Activated CD8-positive, alpha-beta memory T cell treated with anti-CD3 and anti-CD28 coated beads for 36 hours (primary cell): Measurements from ENCODE around the gene TCOF1. TPM values are rescaled to one million over a fixed set of nuclear protein-coding genes. Genes with fewer than 3 reads are reported as not detected.

Experiments used
- CTCF ChIA-PET: fragments of 350-600 bp; sonication (Branson Sonifier 250); formaldehyde crosslinking; loops from one replicate; lab custom pipeline; 2021; ENCODE audit warnings: antibody characterized with exemption; lab: Charles Lee
- POLR2A ChIA-PET: fragments of 350-600 bp; sonication (Branson Sonifier 250); formaldehyde crosslinking; loops from one replicate; lab custom pipeline; 2021; ENCODE audit warnings: antibody characterized with exemption; lab: Charles Lee
- total RNA-seq, 2 experiments: library from RNA; stranded (reverse); gene quantifications; one replicate each; pipeline ENCODE4 v1.2.3, GENCODE V29; 2021

TCOF1 gene
- total RNA-seq, 2 experiments from 2014 or later = 127 to 134 TPM

DNA sequence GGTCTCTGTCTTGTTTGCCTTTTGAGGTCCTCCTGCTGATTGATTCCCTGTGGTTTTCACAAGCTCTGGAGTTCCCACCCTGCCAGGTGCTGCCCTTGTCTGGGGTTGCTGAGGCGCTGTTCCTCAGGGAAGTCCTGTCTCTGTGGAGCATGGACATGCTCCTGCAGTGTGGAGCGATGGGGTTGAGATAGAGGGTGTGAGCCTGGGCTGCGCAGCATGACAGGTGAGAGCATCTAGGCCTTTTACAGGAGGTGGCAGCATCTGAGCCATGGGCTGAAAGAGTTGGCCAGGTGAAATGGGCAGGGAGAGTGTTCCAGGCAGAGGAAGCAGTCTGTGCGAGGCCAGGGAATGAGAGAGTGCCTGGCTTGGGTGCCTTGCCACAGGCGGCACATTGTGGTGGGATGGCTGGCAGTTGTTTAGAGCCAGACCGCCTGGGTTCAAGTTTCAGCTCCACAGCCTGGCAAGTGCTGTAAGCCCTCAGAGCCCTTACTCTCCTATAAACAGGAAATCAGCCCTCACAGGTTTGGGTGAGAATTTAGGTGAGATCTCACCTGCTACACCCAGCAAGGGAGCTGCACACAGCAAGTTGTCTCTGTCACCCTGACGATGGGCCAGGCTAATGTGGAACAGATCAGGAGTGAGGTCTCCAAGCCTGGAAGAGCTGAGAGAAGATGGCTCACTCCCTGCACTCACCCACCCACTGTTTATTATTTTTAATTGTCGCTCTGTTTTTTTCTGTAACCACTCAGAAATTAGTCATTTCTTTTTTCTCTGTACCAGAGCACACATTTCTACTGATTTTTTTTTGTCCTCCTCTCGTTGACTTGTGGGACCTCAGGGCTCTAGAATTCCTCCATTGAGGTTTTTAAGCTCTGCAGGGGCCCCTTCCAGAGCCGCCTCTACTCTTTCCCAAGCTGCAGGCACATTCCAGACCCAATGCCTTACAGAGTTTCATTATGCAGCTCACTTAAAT lies 19.6 kb downstream of the TCOF1 start:
- ChIA-PET POLR2A (no interaction called here), CTCF (interaction anchor here (0.7 to 1.5 kb wide), 3 partner anchors 10 to 58 kb away, joined by 3 to 5 read pairs (median 4); no protein-coding TSS in a partner anchor)

DNA sequence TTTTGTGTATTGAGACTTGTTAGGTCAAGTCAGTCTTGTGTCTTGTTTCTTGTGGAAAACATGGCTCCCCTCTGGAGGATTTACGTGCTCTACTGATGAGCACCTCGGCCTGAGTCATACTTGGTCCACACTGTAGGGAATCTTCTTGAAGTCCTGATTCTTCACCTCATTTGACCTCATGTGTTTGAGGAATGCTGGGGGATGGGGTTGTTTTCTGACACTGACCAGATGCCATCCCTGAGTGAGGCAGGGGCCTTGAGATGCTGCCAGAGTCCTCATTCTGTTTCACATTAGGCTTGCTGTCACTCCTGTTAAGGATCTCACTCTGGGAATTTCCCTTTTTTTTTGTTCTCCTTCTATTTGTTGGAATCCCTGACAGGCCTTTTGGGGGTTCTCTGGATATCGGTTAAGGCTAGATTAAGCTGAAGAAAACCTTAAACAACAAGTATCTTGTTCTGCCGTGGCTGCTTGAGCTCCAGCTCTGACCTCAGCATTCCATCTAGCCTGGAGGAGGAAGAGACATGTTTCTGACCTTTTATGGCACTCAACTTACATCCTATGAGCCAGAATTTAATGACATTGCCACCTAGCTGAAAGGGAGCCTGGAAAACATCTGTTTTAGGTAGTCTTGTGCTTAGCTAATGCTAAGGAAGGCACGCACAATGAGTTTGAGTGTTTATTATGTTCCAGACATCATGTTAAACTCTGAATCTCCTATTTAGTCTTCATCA lies 20.6 kb downstream of the TCOF1 start:
- CTCF ChIA-PET = interaction anchor here (1.1 kb wide), 1 partner anchor 27 kb away, joined by 5 read pairs; no protein-coding TSS in a partner anchor
- POLR2A ChIA-PET = no interaction called here

DNA sequence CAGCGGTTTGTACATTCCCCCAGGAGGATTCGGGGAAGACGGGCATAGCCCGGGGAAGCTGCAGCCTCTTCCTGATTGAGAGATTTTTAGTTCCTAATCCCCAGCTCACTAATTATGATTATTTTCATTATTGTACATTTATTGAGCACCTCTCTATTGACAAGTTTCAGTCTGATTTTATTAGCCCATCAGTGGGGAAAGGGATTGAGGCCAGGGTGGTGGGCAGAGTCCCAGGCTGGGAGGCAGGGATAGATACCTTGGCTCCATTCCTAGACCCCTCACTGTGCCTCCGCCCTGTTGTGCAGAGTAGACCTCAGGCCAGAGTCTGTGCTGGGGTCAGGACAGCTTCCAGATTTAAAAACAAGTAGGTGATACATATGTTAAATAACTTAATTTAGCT lies 27.2 kb downstream of the TCOF1 start:
- ChIA-PET CTCF (no interaction called here), POLR2A (no interaction called here)

DNA sequence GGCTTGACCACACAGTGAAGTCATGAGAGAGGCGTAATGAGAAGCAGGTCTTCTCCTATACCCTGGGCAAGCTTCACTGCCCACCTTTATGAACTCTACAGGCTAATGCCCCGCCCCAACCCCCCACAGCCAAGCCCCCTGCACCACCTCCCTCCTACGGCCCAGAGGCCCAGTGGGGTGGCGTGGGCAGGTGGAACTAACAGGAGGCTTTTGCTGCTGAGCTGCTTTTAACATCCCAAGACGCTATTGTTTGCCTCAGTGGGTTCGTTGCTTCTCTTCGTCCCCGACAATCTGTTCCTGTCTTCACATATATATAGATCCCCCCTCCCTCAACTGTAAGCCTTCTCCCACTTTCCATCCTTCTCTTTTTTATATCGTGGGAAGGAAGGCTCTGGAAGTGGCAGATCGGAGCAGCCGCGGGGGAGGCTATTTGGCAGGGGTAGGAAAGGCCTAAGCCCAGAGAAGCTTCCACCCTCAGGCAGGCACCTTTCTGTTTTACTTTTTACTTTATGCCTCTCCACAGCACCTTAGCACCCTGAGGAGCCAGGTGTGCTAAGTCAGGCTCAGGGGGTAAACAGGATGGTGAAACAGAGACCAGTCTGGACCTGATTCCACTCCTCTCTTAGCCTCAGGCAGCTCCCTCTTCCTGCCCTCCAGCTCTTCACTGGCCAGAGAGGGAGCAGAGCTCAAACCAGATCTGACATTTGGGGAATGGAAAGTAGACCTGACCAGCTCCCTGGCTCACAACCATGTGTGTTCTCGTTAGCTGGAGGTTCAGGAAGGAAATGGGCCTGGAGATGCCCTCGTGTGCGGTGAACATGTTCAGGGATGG lies 28.7 kb downstream of the TCOF1 start:
- ChIA-PET CTCF (interaction anchor here (0.5 kb wide), 1 partner anchor 44 kb away, joined by 3 read pairs; no protein-coding TSS in a partner anchor), POLR2A (interaction anchor here (0.8 kb wide), 1 partner anchor 9 kb away, joined by 3 read pairs; no protein-coding TSS in a partner anchor)

DNA sequence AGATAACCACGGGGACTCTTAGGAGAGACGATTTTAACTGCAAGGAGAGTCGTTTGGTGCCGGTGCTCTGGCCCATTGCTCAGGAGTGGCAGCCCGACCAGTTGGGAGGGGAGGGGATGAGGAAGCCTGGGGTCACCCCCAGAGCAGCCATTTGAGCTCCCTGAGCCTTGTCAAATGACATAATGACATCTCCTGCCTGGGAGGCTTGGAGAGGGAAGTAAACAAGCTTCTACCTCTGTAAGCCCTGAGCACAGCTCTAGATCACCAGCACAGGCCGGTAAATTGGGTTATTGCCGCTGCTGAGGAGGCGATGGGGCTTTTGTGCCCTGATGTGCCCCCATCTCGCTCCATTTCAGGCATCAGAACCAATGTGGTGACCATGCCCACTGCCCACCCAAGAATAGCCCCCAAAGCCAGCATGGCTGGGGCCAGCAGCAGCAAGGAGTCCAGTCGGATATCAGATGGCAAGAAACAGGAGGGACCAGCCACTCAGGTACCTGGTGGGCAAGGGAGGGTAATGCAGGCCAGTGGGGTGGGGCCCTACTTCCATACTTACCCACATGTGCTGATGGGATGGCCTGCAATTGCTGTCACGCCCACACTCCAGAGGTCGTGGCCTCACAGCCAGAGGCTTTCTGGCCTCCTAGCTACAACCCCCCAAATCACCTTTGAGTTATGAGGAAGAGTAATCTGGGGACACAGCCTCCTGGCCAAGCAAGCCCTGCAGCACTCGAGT lies 32.2 kb downstream of the TCOF1 start:
- POLR2A ChIA-PET = no interaction called here
- CTCF ChIA-PET = no interaction called here

DNA sequence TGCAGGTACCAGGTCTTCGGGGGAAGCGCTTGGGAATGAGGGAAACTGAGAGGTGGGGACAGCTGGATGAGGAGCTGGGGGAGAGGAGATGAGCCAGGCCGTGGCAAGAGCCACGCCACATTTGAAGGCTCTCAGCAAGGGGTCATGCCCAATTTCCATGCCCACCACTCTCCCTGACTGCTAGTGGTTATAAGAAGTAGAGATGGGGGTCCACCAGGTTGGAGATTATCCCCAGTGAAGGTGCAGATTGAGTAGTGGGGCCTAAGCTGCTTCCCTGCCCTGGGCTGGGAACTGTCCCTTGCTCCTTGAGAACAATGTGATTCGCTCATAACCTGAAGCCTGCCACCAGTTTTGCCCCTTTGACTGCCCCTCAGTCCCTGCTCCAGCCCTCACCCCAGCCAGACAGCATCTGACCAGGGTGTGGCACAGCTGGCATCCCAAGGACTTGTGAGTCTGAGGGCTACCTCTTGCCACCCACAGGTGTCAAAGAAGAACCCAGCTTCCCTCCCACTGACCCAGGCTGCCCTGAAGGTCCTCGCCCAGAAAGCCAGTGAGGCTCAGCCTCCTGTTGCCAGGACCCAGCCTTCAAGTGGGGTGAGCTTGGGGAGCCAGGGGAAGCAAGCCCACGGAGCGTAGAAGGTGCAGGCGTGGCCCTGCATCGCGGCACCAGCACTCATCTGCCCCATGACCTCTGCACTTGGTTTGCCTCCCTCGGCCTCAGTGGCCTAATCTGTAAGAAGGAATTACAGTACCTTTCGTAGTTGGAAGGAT lies 33.8 kb downstream of the TCOF1 start:
- CTCF ChIA-PET = interaction anchor here (1.7 kb wide), 1 partner anchor 9 kb away, joined by 6 read pairs; no protein-coding TSS in a partner anchor

DNA sequence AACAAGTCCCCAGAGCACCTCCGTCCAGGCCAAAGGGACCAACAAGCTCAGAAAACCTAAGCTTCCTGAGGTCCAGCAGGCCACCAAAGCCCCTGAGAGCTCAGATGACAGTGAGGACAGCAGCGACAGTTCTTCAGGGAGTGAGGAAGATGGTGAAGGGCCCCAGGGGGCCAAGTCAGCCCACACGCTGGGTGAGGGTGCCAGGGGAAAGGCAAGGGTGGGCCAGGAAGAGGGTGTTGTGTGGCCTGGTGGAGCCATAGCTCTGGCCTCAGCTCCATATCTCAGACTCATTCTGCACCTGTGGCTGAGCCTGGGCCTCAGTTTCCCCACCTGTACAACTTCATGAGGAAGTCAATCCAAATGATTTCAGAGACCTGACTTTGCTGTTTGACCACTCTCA lies 34.5 kb downstream of the TCOF1 start:
- ChIA-PET CTCF (interaction anchor here (1.7 kb wide), 1 partner anchor 9 kb away, joined by 6 read pairs; no protein-coding TSS in a partner anchor), POLR2A (no interaction called here)

More for the DNA sequence above, 33.8 kb downstream of the TCOF1 start:
- POLR2A ChIA-PET = no interaction called here

GRCh38 chr5:150392680-150393079 lies 35.2 kb downstream of the TCOF1 start:
- ChIA-PET CTCF (no interaction called here), POLR2A (no interaction called here)

DNA sequence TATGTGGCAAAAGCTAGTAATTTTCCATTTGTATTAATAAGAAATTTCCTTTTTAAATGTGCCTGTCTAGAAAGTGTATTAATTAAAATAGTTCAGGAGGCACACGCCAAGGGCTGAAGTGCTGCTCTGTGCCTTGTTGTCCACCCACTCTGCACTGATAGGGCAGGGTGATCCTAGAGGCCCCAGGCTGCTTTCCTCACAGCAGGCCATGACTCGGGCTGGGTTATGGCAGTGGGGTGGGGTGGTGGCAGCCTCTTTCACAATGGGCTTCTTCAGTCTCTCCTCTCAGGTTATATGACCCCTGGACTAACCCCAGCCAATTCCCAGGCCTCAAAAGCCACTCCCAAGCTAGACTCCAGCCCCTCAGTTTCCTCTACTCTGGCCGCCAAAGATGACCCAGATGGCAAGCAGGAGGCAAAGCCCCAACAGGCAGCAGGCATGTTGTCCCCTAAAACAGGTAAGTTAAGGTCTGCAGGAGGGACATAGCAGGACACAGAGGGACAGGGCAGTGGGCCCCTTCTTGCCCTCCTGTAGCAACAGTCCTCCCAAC lies 35.7 kb downstream of the TCOF1 start:
- ChIA-PET POLR2A (no interaction called here), CTCF (no interaction called here)

DNA sequence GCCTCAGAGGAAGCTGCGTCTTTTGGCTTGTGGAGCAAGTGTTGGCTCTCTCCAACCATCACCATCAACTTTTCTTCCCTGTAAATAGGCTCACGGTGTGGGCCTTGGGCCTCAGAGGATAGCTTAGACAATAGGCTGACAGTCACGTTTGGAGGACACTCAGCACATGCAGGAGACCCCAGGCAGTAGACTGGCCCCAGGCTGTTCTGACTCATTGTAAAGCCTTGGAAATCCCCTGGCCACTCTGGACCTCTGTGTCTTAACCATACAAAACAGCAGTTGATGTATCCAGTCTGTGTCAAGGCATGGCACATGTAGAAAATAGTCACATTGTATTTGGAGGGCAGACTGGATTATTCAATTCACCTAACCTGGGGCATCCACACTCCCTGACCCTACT lies 36.6 kb downstream of the TCOF1 start:
- CTCF ChIA-PET = no interaction called here
- POLR2A ChIA-PET = no interaction called here

DNA sequence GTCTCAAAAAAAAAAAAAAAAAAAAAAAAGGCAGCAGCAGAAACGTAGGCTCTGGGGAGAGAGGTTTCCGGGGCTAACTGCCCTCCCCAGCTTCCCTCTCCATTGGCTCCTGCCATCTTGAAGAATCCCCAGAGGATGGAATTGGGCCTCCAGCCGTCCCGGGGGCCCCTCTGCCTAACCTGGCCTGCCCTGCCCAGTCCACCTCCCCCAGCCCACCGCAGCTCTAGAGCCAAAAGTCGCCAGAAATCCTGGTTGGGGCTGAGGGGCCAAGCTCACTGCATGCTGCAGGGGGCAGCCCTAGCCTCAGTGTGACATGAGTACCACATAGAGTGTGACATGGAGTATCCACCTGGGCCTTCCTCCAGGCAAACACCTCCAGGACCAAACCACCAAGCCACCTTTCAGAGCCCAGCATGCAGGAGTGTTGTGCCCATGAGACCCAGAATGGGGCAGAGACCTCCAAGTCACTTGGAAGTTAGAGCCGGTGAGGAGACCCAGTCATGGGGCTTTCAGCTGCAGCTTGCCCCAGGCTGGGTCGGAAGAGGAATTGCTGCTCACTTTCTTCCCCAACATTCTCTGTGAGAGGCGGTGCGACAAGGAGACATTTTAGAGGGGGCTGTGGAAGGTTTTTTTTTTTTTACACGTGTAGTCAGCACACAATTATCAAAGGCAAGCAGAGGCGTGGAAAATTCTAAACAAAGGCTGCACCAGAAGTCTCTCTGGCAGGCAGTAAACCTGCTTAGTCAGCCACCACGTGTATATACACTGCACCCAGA lies 37.6 kb downstream of the TCOF1 start:
- POLR2A ChIA-PET = interaction anchor here (0.6 kb wide), 1 partner anchor 9 kb away, joined by 3 read pairs; no protein-coding TSS in a partner anchor

GRCh38 chr5:150395688-150395975 lies 38.1 kb downstream of the TCOF1 start:
- CTCF ChIA-PET = no interaction called here
- POLR2A ChIA-PET = interaction anchor here (0.6 kb wide), 1 partner anchor 9 kb away, joined by 3 read pairs; no protein-coding TSS in a partner anchor

More for the DNA sequence above, 37.6 kb downstream of the TCOF1 start:
- CTCF ChIA-PET = interaction anchor here (0.9 kb wide), 1 partner anchor 26 kb away, joined by 3 read pairs; no protein-coding TSS in a partner anchor

DNA sequence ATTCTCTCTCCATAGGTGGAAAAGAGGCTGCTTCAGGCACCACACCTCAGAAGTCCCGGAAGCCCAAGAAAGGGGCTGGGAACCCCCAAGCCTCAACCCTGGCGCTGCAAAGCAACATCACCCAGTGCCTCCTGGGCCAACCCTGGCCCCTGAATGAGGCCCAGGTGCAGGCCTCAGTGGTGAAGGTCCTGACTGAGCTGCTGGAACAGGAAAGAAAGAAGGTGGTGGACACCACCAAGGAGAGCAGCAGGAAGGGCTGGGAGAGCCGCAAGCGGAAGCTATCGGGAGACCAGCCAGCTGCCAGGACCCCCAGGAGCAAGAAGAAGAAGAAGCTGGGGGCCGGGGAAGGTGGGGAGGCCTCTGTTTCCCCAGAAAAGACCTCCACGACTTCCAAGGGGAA lies 38.8 kb downstream of the TCOF1 start:
- ChIA-PET POLR2A (no interaction called here), CTCF (interaction anchor here (0.9 to 4.1 kb wide), 2 partner anchors 22 to 38 kb away, joined by 3 to 25 read pairs; no protein-coding TSS in a partner anchor)

DNA sequence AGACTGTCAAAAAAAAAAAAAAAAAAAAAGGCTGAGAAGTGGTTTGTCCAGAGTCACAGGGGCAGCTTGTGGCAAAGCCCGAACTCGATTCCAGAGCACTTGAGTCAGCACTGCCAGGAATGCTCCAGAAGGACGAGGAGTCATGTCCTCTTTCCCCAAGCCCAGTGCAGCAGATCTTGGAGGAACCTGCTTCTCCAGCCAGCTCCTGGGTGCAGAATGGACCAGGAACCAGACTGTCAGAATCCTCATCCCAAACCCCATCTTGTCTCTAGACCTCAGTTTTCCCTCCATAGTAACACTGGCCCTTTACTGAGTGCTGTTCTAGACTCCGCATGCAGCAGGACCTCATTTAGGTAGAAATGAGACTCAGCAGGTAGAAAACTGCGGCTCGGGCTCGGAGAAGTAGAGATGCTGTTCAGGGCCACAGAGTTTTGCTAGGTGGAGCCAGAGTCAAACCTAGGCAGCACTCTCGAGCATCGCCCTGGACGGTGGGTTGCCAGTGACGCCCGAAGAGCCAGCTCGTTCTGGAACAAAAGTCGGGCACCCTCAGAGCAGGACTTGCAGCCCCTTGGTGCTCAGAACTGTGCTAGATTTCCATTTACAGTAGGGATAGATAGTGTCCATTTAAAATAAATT lies 39.8 kb downstream of the TCOF1 start:
- ChIA-PET CTCF (interaction anchor here (0.9 to 4.1 kb wide), 3 partner anchors 21 to 49 kb away, joined by 3 to 25 read pairs (median 4); no protein-coding TSS in a partner anchor), POLR2A (interaction anchor here (0.7 kb wide), 1 partner anchor 853 kb away, joined by 3 read pairs; no protein-coding TSS in a partner anchor)
